Measurements from ENCODE around the gene CADPS.

The CADPS gene

DNA sequence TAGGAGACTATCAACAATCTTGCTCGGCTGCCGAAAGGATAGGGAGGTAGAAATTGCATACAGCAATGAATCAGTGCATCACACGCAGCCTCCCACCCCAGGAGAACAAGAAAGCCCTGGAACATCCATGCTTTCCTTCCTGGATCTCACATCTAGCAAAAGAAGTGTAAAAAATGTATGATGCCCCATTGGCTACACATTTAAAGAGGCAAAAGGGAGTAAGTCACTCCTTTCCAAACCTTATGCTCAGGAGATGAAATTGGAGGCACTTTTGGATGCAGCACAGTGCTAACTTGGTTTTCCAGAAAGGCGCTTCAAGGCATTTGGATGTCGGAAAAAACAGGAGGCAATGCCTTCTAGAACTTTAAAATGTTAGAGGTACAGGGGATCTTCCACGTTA, 469.6 kb downstream of the CADPS start:
- no peak for DNase-seq

DNA sequence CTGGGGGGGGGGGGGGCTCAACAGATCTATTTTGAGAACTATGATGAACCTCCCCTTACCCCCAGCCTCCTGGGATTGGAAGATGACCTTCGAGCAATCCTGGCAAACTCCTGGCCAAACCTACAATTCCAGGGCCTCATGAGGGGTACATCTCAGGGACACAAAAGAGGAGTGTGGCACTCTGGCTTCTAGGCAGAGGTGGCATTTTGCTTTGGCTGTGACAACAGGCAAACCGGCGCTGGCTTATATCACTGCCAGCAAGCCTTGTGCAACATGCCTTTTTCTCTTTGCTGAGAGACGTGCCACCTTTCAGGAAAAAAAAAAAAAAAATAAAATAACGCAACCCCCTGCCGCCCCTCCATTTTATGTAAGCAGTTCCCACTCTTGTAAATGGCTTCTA, 470.1 kb downstream of the CADPS start:
- DNase-seq, result no peak

- DNase-seq, result no peak
Observed at GRCh38 chr3:62404321-62404720, 470.9 kb downstream of the CADPS start.

- no peak for DNase-seq
Observed at GRCh38 chr3:62403765-62404164, 471.5 kb downstream of the CADPS start.

DNA sequence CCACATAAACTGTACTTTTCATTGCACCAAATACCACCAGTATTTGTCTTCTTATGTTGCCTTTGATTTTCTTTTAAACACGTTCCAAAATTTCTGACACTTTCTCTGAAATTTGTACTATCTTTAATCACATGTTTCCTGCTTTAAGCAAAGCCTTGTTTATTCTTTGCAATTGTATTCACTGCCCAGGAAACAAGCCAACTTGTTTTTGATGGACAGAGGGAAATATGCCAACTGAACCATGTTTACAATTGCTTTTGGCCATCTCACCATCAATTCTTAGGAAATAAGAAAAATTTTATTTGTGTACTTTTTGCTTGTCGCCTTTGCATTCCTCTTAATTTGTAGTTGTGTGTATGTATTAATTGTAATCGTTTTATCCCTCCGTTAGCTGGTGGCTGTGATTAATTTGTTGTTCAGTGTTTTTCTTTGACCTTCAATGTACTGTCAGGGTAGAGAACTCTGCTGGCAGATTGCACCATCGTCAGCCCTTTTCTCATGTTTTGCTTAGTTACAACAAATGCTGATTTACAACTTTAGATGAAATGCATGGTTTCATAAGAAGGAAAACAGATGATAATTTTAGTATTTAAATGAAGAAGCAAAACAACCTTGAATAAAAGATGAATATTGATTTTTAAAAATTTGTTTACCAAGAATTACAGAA, 482.5 kb downstream of the CADPS start:
- no peak for DNase-seq

- DNase-seq, result no peak
Observed at GRCh38 chr3:62387251-62387650, 488.0 kb downstream of the CADPS start.

- DNase-seq, result no peak
Observed at GRCh38 chr3:62379321-62379798, 495.9 kb downstream of the CADPS start.

- DNase-seq, result no peak
Observed at GRCh38 chr3:62378921-62379320, 496.3 kb downstream of the CADPS start.

DNA sequence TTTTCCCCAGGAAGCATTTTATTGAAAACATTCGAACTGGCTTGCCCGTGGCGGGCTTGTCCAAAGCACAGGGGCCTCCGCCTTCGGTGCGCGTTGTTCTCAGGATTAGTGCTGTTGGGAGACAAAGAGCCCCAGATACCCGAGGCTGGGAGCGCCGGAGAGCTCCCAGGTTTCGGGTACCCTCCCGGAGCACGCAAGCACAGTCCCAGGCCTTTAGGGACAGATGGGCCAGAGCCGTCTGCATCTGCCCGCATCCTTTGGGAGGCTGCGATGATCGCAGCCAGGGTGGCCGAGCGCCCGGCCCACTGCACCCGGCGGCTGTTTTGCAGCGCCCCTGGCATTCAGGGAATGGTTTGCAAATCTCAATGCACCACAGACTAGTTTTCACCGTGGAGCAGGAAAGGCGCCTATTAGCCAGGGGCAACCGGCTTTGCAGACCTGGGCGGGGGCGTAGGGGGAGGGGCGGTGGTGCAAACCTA, 496.9 kb downstream of the CADPS start:
- DNase-seq, result no peak

DNA sequence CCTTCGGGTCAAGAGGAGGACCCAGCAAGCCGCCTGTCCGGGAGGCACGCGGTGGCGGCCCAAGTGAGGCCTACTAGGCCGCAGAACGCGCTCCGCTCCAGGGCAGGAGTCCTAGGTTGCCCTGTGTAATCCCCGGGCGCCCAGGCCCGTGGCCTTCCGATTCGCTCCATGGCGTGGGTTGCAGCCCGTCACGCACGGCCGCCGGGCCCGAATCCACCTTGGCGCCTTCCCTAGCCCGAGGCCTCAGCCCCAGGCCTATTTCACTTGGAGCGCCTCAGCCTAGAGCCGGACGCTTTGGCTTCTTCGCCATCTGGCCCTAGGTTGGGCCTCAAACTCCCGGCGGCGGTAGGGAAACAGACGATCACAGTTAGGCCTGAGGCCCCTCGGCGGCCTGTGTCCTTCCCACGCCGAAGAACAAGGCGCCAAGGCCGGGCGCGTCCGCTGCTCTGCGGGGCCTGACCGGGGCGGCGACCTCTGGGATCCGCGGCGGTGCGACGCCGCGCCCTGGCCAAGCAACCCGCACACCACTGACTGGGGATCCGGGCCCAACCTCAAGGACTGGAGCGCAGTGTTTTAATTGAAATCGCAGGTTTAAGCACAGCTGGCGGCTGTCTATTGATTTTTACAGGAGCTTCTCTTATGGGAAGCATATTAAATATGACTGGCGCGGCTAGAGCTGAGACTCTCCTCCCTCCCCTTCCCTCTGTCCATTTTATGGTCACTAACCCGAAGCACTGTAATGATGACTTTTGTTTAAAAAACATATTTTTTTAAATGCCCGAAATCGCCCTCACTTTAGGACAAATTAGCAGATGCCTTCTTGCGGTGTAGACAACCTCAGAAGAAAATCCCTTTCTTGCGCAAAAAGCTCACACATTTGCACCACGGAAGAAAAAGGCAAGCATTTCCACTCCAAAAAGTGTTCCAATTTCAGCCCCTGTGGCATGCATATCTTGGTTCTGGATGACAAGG, 498.0 kb downstream of the CADPS start:
- DNase-seq, result no peak

DNA sequence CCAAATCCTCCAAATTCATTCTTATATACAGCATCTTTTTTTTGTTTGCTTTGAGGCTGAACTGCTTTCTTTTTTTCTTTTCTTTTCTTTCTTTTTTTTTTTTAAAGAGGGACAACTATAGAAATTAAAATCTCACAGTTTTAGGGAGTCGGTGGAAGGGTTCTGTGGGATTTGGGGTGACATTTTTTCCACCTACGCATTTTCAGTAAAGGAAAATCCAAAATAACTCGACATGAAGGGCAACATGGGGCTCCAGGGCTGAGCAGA, 498.8 kb downstream of the CADPS start:
- DNase-seq, result no peak

DNA sequence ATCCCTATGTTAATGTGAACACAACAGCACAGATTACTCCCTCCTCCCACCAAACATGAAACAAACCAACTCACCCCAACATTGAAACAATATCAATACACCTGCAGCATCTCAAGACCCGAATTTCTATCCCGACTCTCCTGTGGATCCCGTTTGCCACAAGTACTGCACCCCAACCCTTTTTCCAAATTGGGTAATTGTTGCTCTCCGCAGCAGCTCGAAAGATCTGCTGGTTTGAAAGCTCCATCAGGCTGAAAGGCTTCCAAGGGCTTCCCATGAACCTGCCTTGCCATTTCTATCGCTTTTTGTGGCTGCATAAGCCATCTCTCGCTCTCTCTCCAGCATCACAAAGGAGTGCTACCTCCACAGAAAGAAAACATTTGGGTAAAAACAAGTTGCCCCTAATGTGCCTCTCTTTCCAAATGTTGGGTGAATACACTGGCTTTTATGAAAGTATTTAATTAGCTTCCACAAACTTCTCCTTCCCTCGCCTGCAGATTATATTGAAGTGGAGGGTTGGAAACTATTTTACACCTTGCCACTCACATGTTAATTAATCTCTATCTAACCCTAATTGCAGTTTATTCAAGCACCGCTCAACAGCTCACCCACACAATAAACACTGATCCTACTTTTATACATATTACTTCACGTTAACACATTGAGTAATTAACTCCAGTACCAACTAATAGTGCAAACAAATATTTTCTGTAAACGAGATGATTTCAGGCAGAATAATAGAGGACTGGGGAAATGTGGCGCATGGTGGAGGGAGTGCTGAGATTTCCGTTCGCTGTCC, 499.4 kb downstream of the CADPS start:
- DNase-seq, result no peak

GRCh38 chr3:62374341-62375218, 500.6 kb downstream of the CADPS start:
- no peak for DNase-seq

DNA sequence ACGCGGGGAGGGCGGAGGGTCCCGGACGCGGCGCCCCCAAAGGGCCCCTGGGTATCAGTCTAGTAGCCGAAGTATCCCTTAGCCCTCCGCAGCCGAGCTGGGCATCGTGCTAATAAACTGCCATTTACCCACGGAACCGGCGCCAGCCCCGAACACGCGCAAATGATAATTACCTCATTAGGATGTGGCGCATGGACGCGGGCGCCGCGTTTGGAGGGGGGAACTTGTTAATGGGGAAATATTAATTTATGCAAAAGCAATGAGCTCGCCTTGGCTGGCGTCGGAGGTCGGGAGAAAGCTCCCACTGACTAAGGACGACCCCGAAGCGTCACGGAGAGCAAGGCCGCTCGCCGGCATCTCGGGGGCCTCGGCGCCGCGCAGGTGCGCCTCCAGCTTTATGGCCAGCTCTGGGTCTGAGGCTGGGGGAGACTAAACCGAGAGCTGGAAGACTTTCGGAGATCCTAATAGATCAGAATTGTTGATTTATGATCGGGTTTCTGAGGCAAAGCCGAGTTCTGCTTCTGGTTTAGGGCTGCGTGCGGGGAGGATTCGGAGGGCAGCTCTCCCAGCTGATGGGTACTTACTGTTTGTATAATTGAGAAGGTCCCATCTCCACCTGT, 501.4 kb downstream of the CADPS start:
- no peak for DNase-seq

- no peak for DNase-seq
Observed at GRCh38 chr3:62373215-62373614, 502.0 kb downstream of the CADPS start, which contains the start of gene FEZF2. Gene FEZF2, minus strand, starts transcription at chr3:62373550. Its CDS starts 682 bp downstream, at chr3:62372868.

GRCh38 chr3:62372621-62373041, 502.6 kb downstream of the CADPS start:
- DNase-seq, result no peak

- no peak for DNase-seq
Observed at GRCh38 chr3:62371720-62372591, 503.3 kb downstream of the CADPS start.

- no peak for DNase-seq
Observed at GRCh38 chr3:62370858-62371719, 504.1 kb downstream of the CADPS start.

- DNase-seq, result no peak
Observed at GRCh38 chr3:62370112-62370857, 504.9 kb downstream of the CADPS start.

All from RPMI8226 (cell line).